NCI-H1436 (cell line): ENCODE data around the gene SLC16A3.

Experiments used
- DNase-seq: peaks from one replicate; lab custom pipeline; 2025; lab: John Stamatoyannopoulos, UW

SLC16A3 gene

DNA sequence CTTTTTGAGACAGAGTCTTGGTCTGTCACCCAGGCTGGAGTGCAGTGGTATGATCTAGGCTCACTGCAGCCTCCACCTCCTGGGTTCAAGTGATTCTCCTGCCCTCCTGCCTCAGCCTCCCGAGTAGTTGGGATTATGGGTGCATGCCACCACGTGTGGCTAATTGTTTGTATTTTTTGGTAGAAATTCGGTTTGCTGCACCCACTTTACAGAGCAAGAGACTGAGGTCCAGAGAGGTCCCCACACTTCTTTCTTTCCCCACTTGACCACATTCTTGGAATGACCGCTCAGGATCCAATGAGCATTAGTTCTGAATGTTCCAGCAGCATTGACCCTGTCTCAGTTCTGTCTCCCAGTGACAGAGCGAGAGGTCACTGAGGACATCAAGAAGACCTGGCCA lies 5.3 kb upstream of the SLC16A3 start:
- DNase-seq: no peak

DNA sequence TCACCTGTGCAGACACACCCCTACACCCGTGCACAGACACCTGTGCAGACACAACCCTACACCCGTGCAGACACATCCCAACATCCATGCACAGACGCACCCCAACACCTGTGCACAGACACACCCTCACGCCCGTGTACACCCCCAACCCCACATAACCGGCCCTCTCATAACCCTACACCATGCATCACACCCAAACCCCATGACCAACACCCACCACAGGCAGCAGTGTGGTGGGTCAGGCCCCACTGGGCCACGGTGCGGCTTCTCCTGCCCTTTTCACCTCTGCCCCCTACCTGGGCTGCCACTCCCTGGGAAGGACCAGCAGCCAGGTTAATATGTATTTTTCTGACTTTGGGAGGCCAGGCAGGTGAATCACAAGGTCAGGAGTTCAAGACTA lies 4.2 kb upstream of the SLC16A3 start:
- DNase-seq: no peak

DNA sequence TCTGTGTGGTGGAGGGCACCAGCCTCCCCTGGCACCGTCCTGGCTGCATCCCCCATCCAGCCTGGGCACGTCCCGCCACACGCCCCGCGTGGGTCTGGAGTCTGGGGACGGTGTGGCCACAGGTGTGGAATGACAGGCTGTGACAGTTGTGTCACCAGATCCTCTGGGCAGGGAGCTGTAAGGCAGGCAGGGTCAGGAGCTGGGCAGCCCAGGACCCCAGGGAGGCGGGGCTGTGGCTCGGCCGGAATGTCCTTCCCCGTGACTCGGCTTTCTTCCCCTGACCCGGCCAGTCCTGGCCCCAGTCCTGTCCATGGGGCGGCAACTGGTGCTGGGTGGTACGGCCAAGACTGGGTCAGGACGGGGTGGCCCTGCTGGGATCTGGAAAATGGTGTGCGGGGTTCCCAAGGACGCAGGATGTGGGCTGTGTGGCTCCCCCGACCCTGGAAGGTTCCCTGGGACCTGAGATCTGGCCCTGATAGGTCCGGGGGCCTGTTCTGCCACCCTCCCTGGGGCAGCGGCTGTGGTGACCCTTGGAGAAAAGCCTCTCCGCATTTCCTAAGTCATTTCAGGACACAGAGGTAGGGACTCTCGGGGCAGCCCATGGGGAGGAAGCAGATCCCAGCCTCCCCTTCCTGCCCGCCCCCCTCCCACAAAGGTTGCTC lies 3.3 kb upstream of the SLC16A3 start:
- no peak for DNase-seq

DNA sequence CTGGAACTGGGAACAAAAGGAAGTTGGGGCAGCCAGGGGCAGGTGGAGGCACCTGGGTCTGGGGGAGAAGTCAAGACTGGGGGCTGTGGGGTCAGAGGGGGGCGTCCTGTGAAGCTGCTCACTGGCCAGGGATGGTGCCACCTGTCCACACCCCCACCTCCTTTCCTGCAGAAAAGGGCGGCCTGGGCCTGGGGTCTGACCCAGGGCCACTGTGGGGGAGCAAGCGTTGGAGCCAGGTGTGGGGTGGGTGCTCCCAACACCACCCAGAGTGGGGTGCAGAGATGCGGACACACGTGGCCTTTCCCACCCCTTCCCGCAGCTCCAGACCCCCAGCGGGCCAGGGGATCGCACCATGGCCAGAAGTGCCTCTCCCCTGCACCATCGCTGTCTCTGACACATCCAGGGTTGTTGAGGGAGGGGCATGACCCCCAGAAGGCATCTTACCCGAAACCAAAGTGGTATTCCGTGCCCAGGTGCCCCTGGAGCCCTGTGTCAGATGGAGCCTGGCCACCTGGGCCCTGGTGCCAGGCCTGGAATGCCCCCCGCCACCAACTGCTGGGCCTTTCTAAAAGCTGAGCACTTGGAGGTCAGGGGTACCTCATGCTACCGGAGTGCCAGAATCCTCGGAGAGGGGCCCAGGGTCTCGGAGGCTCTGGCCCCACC lies 2.6 kb upstream of the SLC16A3 start:
- DNase-seq: no peak

DNA sequence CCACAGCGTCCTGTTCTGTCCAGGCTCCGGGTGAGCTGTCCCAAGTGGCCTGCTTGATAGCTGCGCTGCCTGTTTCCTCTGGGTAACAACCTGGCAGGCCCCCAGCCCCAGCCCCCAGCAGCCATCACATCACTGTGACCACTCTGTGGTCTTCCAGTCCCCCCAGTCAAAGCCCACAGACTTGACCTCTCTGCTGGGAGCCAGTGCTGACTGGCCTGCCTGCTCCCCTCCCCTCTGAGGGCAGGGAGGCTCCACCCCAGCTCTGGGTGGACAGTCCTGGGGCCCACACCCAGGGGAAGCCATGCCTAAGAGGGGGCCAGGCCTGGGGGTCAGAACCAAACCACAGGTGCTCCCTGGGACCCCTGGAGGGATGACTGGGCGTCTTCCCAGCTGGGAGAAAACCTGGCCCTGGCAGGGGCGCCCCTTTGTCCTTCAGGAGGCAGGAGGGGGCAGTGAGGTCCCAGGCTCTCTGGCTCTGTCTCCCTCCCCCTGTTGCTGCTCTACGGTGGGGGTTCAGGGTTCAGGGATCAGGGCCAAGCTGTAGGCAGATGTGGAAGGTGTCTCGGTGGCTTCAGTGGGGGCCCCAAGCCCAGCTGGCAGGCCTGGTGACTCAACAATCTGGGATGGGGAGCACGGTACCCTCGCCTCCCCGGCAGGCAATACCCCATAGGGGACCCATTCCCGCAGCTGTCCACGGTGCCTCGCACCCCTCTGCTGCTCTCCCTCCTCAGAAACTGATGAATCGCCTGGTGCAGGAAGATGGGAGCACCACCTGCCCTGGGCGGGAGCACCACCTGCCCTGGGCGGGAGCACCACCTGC lies 1.8 kb upstream of the SLC16A3 start:
- no peak for DNase-seq

DNA sequence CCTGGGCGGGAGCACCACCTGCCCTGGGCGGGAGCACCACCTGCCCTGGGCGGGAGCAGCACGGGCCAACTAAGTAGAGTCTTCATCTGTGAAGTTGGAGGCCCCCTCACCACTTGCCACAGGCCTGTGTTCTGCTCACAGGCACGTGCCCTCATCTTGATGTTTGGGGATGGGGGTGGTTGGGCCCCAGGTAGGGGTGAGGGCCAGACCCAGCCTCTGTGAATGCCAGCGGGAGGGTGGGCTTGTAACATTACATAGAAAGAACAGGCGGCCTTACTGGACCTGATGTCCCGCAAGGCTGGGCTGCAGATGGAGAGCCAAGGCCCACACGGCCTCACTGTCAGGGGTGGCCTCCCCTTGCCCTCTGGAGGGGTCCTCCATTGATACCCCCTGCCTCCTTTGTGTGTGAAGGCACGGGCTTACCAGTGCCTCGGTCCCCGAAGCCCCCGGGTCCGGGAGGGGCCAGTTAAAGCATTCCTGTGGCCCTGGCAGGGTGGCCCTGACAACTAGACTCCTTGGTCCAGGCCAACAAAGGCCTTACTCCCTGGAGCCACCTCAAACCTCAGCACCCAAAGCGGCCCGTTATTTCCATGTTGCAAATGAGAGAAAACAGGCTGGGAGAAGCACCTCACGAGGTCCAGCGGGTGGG lies 1.1 kb upstream of the SLC16A3 start:
- no peak for DNase-seq

DNA sequence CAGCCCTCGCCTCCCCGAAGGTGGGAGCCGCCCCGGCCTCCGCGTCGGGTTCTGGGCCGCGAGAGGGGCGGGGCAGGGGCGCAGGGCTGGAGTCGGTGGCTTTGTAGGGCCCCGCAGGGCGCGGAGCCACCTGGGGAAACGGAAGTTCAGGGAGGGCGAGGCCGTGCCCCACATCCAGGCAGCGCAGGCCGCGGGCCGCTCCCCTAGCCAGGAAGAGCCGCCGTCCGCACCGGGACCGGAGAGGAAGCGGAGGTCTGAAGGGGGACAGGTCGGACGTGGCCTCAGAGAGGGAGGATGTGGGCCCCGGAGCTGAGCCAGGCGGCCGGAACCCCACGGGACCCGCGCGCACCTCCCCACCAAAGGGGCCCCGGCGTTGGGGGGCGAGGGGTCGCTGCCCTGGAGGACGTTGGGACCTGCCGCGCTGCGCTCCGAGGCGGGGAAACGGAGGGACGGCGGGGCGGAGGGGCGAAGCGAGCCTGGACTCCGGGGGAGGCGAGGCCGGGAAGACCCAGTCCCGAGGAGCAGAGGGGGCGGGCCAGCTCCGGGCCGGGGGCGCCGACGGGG lies 482 bp upstream of the SLC16A3 start:
- DNase-seq: no peak

DNA sequence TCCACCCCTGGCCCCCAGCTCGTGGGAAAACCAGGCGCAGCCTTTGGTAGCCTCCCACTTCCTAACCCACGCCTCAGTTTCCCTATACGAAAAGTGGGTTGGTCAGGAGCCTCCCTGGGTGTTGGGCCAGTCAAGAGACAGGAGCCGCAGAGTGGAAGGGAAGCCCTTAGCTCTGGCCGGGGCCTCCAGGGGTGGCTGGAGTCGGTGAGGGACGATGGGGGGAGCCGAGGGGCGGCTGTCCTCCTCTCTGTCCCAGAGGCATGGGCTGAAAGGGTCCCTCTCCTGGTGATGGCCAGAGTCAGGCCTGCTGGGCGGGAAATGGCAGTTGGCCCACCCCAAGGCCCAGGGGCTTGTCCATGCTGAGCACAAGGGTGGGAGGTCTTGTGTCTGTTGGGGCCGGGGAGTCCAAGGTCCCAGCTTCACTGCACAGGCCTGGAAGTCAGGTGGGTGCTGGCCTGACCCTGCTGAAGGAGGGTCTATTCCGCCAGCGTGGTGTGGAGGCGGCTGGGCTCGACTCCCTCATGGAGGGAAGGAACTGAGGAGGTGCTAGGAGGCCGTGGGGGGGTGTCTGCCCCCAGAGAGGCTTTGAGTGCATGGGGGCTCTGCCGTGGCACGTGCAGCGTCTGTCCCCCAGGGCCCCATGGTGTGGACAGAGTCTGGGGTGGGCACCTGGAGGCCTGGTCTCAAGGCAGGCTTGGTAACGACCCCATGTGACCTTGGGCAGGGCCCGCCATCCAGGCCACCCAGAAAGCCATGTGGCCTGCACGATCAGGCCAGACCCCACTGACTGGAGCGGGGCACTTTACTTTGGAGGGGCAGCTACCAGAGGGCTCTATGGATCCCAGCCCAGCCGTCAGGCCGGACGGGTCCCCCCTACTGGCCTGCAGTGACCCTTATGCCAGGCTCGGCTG lies 1.1 kb downstream of the SLC16A3 start:
- DNase-seq: no peak

DNA sequence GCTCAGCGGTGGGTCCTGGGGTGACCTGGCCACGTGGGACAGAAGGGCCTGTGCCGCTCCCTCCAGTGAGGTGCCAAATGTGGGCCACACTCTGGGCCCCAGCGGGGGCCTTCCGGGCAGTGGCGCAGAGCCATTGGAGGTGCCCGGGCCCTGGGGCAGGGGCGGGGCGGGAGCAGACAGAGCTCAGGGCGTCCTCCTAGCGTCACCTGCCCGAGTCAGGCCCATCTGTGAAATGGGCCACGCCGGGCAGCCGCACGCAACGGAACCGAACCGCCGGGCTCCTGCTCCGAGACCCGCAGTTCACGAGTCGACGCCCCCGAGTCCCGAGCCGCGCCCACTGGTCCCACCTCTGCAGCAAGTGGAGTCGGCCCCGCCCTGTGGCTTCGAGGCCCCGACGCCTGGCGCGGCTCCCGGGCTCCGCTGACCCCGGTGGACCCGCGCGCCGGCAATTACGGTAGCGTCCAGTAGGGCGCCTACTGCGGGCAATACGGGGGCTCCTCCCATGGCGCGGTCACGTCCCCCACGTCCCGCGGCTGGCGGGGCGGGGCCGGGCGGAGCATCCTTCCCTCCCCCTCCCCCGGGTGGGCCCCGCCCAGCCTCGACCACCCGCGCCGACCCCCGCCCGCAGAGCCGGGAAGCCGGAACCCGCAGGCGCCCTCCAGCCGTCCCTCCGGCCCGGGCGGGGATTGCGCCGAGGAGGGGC lies 1.9 kb downstream of the SLC16A3 start:
- no peak for DNase-seq

DNA sequence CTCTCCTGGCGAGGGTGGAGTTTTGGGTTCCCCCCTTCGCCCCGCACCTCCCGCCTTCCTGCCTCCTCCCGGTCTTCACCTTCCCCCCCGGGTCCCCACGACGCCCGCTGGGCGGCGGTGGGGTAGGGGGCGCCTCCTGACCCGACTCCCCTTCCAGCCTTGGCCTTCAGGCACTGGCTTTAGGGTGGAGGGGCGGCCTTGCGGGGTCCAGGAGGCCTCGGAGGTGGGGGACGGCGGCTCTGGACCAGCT lies 2.4 kb downstream of the SLC16A3 start:
- DNase-seq: no peak

DNA sequence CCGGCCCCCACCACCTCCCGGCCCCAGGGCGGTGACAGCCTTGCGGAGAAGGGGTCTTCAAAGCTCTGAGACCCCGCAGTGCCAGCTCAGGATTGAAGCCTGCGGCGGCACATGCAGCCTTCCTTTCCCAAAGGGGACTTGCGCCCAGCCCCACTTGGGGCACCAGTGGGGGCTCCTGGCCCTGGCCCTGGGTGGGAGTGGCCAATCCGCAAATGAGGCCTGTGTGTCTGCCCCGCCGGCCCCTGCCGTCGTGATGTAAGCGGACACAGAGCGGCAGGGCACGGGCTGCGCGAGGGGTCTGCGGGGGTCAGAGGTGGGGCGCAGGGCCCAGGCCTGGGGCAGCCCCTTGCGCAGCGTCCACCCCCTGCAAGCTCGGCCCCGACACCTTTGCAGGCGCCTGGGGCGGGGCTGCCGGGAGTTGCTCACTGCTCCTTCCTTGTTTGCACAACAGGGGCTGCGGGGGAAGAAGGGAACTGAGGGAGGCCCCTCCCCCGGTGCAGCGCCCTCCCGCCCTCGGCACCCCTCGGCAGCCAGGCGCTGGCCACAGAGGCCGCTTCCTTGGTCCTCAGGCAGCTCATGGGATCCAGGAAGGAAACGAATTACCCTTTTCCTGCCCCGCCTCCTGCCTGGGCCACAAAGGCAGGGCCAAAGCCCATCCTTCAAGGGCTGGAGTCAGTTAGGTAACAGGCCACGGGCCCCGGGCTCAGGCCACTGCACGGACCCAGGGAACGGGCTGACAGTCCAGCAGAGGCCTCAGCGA lies 2.9 kb downstream of the SLC16A3 start:
- DNase-seq: no peak

DNA sequence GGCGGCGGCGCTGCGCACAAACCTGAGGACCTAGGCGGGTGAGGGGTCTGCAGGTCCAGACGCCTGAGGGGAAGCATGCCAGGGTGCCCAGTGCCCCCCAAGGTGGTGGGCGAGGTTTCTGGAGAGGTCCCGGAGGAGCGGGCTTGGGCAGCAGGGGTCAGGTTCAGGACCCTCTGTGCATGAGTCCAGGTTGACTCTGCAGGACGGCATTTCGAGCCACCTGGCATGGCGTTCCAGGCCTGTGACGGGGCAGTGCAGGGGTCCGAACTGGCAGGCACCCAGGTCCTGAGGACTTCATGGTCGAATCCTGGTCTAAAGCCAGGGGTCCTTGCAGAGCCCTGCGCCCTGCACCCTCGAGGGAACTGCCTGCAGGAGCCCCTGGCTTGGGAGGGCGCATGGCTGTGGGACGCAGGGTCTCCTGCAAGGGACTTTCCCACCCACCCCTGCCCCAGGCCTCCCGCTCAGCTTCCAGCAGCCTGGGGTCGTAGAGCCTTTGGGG lies 3.5 kb downstream of the SLC16A3 start:
- no peak for DNase-seq

DNA sequence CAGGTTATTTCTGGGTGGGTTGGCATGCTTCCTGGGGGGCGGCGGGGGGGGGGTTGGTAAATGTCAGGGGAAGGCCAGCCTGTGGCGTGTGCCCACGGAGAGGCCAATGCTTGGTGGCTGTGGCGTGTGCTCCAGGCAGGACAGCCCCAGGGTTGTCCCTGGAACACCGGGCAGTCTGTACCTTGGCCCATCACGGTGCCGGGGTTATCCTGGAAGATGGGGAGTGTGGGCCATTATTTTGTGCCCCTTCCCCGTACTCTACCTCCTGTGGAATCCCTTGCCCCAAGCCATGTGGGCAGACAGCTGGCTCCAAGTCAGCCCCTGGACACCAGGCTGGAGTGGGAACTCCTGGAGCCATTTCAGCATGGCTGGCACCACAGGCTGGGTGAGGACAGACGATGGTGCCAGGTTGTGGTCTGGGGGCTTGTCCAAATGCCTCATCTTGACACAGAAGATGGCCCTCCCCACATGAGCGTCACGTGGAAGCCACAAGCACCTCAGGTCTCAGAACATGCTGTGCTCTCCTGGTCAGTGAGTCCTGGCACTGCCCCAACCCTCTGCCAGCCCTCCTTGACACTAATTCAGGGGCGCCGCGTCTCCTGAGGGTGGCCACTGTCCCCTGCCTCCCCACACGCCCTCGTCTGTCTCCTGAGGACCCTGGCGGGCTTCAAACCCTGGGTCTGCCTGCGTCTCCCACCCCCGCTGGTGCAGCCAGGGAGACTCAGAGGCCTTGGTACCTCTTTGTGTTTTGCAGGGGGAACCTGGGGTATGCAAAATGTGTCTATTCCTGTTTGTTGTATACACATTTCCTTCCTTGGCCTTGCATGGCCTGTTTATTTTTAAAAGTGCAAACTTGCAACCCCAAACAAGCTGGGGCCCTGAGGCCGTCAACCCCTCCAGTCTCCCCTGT lies 4.3 kb downstream of the SLC16A3 start:
- no peak for DNase-seq

DNA sequence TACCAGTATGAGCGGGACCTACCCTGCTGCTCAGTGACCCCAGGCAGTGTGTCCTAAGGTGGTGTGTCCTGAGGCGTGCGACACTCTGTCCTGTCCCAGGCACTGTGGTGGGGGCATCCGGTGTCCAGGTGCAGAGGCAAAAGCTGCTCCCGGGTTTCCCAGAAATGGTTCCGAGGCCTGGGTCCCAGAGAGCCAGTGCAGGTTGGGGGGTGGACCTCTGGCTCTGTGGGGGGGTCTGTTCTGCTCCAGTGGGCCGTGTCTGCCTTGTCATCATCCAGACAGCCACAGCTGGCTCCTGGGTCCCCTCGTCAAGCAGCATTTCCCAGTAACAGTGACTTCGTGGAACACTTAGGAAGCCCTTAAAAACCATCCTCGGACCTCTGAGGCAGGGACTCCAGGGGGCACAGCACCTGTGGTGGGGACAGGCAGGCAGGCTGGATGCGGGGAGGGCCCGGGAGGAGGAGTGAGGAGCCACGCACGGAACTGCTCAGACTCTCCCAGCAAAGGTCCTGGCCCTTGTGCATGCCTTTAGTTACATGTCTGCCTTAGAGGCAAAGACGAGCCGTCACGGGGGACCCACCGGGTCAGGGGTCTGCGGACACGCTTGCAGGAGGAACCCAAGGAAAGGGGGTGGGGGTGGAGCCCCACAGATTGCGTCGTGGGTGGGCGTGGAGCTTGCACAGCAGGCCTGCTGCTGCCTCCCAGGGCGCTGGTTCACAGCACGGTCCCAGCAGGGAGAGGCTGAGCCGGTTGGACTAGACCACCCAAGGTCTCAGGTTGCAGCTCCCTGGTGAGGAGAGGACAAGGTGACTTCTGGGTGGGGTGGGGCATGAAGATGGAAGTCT lies 5.6 kb downstream of the SLC16A3 start:
- no peak for DNase-seq

DNA sequence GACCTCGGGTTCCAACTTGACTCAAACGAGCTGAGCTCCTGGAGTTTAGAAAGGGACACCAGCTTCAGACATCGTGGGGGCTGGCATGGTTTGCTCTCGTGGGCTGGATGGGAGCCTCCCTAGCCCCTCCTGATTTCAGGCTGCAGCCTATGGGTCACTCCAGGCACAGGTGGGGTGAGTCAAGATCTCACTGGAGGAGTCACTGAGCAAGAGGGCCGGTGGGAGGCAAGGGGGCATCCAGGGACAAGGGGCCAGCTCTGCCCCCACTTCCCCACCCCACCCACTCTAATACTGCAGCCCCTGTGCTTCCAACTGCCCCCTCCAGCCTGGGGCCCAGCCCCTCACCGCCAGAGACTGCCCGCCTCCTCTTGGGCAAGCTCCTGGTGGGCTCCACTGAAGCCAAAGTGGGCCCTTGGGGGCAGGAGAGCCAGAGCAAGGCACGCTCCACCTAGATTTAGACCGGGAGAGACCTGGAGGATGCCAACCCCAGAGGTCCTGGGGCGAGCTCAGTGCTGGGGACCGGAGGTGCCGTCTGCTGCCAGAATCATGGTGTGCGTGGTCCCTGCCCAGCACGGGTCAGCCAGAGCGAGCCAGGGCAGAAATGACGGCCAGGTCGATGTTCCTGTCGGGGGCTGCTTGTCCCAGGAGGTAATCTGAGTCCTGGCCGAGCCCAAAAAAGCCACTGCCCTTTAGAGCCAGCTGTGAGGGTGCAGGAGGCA lies 6.4 kb downstream of the SLC16A3 start:
- no peak for DNase-seq

DNA sequence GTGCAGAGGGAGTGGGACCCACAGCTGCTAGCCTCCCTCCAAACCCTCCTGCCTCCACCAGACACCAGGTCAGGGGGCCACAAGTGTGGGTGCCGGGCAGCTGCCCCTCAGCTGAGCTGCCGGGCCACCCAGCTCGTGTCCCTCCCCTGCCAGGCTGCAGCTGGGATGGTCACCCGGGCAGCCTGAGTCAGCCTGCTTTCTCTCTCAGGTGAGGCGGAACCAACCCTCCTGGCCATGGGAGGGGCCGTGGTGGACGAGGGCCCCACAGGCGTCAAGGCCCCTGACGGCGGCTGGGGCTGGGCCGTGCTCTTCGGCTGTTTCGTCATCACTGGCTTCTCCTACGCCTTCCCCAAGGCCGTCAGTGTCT lies 6.9 kb downstream of the SLC16A3 start:
- no peak for DNase-seq
